GM19467 (cell line): Measurements from ENCODE around the gene KCNG2.

Experiments used
- ATAC-seq: cut with Tn5 transposase; IDR thresholded peaks from one replicate; pipeline ENCODE4 v1.9.1; 2021; ENCODE audit warnings: mild to moderate bottlenecking, moderate library complexity; ENCODE audit not compliant: unreplicated experiment

KCNG2 gene

DNA sequence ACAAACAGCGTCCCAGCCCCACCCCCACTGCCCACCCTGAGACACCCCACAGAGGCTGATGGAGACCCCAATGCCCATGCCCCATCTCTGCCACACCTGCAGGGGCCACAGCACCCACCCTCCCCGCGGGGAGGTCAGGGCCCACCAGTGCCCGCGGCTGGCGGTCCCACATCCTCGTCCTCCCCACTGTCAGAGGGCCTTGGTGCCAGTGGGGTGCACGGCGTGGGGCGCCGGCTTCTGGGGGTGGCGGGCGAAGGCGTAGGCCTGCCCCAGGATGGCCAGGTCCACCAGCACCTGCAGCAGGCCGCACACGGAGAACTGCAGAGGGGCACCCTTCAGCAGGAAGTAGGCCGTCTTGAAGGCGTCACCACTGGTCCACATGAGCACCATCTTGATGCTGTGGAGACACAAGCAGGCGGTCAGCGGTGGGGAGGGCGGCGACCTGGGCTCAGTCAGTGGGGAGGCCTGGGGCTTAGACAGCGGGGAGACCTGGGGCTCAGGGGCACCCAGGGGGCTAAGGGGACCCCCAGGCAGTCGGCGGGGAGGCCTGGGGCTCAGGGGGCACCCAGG lies 106.1 kb downstream of the KCNG2 start:
- no peak for ATAC-seq

DNA sequence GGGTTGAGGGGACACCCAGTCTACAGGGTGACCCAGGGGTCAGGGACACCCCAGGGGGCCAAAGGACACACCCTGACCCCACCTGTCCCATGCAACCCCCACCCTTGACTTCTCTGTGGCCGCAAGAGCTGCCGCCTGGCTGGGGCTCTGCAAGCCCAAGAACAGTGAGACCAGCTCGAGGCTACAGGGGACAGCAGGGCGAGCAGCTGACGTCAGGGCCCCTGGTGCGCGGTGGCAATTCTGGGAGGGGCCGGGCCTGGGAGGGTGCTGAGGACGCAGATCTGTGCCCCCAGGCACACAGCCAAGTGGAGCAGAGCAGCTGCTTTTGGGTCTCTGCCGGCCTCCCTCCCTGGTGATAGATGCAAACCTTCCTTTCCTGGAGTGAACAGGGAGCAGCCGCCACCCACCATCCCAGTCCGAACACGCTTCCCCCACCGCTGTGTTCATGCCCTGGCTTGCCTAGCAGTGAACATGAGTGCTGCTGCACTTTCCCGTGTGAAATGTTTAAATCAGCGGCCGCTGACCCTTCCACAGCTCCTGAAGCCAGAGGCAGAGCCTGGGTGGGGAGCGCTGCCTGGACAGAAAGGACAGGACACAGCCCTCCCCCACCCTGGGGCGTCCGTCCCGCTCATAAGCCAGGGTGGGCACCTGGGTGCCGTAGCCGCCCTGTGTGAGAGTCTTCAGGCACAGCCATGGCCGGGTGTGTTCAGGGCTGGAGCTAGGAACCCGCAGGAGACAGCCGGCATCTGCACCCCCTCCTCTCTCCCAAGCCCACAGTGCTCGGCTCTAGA lies 106.8 kb downstream of the KCNG2 start:
- no peak for ATAC-seq

DNA sequence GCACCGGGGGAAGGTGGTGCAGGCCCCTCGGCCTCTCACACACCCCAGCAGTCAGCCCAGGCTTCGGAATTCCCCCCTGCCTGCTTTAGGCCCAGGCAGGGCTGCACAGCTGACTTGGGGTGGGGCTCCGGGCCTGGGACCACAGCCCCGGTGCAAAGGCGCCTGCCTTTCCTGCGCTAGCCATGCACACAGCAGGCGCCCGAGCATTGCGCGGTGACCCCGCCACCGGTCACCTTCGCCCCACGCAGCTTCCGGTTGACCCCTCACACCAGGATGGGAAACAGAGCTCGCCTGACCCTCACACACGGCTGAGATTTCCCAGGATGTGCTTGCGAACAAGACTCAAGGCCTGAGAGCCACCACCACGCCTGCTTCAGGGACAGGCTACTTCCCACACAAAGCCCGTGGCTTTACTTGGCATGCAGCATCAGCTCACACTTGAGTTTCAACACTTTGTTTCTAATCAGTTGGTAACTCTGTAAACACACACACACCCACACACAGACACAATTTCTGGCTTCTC lies 107.7 kb downstream of the KCNG2 start:
- ATAC-seq: no peak

DNA sequence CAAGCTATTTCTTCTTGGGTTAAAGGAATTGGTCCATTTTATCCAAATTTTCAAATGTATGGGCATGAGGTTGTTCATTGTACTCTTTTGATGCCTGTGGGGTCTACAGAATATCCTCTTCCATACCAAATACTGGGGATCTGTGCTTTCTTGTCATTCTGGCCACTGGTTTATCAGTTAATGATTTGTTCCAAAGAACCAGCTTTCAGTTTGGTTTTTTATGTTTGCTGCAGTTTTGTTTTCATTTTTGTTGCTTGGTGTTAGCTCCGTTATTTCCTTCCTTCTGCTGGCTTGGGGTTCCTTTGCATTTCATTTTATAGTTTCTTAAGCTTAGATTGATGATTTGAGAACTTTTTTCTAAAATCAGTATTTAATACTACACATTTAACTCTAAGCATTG lies 108.3 kb downstream of the KCNG2 start:
- no peak for ATAC-seq

DNA sequence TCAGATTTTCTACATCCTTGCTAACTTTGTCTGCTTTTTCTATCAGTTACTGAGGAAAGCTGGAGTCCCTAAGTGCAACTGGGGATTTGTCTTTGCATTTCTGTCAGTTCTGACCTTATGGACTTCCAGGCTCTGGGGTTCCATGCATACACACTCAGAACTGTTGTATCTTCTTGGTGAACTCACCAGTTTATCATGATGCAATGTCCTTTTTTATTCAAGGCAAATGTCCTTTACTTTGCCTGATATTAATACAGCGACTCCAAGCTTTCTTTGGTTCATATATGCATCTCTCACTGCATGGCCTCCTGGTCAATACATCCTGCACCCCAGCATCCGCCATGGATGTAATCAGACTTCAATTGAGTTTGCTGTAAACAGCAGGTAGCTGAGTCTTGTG lies 109.0 kb downstream of the KCNG2 start:
- ATAC-seq: no peak

DNA sequence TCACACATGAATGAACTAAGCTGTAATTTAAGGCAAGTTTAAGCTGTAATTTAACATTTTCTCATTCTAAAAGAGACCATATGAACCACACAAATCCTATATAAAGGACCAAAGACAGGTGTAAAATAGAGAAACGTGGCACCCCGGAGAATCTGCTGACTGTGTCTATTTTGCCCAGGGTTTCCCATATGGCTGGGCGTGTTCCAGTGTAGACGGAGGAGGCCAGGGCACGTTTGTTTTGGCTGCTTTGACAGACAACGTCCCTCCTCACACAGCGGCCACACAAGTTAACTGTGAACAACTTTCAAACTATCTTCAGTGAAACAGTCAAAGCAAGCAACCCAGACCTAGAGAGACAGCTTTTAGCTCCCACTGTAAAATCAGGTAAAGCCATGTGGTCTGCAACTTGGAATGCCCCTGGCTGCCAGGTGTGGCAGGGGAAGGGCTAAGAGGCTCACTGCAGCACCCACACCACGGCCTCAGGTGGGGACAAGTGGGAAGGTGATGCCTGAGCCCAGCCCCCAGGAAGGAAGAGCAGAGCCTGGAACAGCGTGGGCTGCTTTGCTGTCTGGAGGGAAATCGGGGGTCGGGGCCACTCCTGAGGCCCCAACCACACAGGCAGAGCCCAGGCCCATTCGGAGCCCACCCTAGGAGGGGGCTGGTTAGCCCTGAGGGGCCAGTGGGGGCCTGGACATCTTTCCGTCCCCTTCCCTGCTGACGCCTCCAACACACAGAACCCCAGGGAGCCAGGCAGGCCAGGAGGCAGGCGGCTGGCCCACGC lies 113.0 kb downstream of the KCNG2 start:
- no peak for ATAC-seq

DNA sequence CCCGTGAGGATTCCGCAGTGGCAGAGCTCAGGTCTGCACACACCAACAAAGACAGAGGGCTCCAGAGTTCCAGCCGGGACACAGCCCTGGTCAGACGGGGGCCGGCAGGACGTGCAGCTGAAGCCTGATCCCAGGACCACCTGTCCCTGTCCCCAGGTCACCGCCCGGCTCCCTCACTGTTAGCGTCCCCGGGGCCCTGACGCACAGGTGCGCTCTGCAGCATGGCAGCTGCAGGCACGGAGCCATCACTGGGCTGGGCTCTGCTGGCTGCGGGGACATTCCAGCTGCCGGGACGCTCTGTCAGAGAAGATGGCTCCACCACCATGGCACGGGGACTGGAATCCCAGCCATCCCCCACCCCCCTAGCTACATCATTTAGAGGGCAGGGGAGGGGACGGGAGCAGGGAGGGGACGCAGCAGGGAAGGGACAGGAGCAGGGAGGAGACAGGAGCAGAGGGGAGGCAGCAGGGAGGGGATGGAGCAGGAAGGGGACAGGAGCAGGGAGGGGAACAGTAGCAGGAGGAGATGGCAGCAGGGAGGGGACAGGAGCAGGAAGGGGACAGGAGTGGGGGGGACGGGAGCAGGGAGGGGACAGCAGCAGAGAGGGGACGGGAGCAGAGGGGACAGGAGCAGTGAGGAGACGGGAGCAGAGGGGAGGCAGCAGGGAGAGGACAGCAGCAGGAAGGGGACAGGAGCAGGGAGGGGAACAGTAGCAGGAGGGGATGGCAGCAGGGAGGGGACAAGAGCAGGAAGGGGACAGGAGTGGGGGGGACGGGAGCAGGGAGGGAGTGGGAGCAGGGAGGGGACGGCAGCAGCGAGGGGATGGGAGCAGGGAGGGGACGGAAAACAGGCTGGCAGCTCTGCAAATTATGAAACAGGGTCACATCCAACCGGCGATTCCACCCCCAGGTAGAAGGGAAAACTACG lies 113.9 kb downstream of the KCNG2 start:
- ATAC-seq: no peak

DNA sequence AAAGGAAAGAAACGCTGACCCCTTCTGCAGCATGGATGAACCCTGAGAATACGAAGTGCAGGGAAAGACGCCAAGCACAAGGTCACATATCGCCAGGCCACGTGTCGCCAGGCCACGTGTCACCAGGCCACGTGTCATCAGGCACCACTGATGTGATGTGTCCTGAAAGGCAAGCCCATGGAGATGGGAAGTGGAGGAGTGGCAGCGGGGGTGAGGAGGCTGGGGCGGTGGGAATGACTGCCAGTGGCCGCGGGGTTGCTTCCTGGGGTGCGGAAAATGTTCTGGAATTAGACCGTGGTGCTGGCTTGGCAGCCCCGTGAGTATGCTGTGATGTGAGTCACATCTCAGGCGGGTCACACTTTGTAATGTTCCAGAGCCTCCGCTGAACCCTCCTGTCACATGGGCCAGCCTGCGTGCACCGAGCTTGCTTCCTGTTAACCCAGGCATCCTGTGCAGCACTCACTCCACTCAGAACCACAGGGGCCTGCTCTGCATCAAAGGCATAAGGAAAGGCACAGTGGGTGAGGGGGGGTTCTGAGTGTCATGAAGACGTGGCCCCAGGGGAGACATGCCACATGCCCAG lies 114.8 kb downstream of the KCNG2 start:
- no peak for ATAC-seq

DNA sequence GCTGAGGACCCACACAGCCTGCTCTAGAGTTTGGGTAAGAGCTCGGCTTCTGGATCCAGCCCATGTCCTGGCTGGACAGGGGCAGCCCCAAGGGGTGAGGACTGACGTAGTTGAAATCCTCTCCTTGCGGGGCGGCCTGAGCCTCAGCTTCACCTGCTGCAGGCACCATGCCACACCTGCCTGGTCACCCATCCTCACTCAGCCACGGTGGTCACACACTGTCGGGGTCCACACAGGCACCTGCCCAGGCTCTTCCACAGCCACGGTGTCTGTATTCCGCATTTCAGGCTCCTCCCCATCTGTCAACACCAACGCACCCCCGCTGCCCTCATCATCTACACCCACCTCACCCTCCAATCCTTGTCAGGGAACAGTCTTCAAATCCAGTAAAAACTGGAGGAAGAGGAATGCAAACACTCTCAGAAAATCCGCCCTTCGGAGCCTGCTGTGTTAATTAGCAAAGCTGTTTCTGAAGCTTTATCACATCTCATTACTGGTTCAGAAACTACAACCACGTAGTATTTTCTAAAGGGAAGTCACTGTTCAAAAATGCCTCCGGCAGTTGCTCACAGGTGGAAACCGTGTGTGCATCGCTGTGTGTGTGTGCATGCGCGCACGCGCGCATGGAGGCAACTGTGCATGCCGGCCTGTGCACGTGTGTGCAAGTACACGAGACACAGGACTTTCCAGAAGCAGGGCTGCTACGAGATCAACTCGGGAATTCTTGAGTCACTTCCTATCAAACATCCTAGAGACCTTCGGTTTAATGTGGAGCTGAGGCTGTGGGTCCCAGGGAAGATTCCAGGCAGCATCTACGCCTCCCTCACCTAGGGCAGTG lies 115.5 kb downstream of the KCNG2 start:
- ATAC-seq: no peak

DNA sequence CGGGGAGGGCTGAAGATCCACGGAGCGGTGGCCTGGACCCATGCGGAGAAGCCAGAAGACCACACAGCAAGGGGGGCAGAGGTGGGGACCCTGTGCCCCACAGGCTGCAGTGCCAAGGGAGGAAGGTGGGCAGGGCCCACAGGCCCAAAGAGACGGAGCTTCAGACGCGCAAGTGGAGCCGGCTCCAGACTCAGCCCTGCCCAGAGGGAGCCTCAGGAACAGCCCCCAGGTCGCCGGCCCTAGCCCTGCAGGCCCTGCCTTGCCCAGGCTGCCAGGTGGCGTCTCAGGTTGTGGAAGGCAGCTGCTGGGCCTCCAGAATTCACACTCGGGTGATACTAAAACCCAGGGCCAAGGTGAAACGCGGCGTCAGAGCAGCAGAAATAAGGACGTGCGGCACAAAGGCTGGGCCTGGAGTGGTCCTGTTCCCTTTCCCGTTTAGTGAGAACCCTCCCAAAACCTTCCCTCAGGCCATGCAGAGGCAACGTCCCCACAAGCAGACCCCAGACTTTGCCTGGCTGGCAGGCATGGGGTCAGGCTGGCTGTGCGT lies 116.9 kb downstream of the KCNG2 start:
- ATAC-seq: no peak

DNA sequence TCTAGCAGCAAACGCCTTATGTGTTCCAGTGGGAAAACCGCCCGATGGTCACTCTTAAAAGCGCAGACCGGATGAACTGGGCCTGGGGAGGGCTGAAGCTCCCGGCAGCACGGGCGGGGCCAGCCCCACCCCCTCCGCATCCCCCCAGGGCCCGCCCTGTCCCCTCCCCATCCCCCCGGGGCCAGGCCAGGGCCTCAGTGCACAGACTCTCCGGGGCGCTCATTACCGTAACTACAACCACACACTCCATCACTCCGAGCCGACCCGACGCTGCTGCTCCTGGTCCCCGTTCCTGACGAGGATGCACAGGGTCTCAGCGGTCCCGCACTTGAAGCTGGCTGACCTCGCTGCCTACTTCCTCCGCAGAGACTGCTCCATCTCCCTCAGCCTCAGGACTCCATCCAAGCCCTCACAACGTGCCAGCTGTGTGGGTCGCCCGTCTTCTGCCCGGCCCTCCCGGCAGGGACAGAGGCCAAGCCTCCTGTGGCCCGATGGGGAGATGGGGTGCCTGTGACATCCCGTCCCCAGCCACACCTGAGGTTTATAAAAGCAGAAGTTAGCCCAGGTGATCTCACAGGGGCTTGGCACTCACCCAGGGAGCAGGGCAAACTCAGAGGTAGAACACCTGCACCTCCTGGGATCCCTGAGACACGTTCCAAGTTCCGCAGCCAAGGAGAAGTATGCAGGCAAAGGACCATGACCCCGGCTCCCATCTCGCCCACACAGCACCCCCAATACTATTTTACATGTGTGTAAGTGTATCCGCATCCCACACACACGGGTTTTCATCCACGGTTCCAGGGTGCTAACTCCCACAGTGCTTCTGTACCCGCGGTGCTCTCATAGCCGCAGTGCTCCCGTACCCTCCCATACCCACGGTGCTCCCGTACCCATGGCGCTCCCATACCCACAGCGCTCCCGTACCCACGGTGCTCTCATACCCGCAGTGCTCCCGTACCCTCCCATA lies 117.7 kb downstream of the KCNG2 start:
- ATAC-seq: no peak

DNA sequence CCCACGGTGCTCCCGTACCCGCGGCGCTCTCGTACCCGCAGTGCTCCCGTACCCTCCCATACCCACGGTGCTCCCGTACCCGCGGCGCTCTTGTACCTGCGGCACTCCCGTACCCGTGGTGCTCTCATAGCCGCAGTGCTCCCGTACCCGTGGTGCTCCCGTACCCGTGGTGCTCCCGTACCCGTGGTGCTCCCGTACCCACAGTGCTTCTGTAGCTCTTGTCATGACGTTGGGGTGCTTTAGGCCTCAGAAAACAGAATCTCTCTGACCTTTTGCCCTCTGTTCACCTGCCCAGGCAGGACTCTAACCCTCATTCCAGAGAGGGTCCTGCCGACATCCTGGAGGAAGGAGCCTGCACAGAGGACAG lies 118.4 kb downstream of the KCNG2 start:
- ATAC-seq: no peak

DNA sequence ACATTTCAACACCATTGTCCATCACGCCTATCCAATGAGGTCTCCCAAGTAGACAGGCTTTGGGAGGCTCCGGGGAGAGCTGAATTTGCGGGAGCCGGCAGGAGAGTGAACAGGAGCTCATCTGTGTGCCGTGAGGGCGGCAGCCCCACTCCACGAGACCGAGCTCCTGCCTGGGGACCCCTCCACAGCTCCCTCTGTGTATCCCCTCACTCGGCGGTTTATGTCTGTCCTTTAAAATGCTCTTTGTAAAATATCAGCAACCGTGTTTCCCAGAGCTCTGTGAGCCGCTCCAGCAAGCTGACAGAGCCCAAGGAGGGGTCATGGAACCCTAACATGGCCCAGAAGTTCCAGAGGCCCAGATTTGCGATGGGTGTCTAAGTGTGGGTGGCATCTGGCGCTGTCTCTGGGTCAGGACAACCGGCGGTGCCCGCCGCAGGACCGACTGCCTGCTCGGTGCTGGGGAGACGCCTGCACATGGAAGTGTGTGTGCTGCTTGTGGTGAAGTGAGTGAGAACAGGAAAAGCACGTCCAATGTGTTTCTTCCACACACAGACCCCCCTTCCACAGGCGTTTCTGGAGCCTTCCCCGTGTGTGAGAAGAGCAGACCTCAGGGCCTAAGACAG lies 118.9 kb downstream of the KCNG2 start:
- ATAC-seq: no peak

DNA sequence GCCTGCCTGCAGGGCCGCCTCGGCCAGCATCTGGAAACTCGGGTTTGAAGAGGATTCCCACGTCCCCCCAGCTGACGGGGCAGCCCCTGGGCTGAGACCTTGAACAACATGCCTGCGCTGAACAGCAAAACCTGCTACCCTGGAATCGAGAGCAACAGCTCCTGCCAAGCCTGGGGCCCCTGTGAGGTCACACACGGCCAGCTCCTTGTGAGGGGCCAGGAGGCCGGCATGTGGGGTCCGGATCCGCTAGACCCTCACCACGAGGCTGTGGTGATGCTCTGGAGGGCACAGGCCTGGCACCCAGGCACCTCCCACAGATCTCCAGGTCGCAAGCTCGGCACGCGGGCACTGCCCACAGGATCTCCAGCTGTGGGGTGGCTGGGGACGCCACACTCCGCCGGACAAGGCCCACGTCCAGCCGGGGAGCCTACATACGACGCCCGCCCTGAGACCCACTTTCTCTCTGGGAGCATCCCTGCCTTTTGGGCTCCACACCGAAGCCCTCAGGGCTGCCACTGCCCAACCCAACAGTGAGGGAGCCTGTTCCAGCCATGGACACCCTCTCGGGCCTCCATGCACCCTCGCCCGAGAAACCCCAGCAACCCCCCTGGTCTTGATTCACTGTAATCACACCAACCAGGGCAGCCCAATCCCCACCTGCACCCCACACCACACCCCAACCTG lies 119.6 kb downstream of the KCNG2 start:
- no peak for ATAC-seq

DNA sequence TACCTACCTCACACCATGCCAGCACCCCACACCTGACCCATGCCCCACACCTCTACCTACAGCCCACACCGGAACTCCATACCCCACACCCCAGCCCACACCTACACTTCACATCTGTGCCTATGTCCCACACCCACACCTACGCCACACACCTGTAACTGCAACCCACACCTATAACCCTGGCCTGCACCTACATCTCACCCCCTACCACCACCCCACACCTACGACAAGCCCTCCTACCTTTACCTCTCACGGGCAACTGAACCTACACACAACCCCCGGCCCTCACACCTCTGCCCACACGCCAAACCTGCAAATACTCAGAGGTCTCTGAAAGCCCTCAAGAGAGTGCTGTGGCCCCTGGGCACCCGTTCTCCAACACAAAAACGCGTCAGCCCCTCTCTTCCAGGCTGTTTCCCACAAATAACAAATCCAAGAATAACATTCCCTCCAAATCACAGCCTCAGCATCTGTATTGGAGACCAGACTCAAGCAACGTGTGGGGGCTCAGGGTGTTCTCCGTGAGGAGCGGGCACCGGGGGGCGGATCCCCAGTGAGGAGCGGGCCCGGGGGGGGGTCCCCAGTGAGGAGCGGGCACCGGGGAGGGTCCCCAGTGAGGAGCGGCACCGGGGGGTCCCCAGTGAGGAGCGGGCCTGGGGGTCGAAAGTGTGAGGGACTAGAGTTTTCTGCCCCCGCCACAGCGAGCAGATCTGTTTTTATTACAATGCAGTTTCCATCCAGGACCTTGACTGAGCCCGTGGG lies 120.3 kb downstream of the KCNG2 start:
- no peak for ATAC-seq

DNA sequence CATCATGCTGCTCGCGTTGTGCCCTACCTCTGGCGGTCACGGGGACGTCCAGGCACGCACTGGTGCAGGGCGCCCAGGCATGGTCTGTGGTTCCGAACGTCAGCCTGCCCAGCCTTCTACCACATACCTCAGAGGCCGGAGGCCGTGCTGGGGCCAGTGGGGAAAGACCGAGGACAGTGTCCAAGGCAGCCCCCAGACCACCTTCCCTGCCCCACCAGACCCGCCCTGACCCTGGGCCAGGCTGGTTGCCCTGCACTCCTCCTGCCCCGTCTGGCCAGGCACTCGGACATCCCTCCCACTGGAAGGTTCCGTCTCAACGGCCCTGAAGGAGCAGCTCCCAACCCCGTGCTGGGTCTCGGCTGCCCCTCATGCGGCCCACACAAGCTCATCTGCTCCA lies 120.9 kb downstream of the KCNG2 start:
- no peak for ATAC-seq
